HG03139 (cell line): Measurements from ENCODE around the gene TLK1.

Experiments used
- ATAC-seq: cut with Tn5 transposase; IDR thresholded peaks from one replicate; pipeline ENCODE4 v1.9.1; 2021; ENCODE audit not compliant: unreplicated experiment

Gene TLK1

DNA sequence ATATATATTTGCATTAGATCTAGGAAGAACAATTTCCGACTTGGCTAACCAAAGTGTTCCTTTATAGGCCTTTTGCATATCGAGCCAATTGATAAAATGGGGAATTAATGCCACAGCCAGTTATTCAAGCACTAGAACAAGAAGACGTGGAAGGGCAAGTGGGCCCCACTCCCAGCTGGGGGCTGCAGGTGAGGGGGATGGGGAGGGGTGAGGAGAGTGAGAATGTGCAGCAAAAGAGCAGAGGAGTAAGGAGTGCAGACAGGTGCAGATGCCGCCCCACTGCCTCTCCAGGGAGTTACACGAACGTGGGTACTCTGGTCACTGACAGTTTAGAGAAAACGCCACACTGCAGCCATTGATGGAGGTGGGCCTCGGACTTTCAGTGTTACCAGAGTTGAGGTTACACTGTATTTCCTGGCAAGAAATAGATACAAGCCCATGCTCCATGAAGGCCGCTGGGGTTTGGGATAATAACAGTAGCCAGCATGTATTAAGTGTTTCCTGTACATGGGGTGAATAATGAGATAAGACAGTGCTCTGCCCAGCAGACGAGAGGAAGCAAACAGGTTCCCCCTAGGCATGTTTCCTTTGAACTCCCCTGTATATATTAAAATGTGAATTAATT lies 190.7 kb downstream of the TLK1 start:
- no peak for ATAC-seq

DNA sequence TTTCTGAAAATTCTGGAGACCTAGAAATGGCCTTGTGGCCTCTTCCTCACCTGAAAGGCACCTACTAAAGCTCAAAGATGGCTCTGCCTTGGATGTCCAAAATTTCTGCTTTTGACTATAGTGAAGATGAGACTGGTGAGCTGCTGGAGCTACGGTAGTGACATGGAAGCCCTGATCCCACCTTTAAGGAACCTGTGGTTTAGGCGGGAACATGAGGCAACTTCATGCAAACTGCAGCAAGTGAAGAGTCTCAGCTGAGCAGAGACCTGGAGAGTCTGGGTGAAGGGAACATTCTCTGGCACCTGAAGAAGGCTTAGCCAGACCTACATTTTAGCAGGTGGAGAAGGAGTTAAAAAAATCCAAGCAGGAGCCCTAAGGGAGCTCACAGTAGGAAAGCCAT lies 191.7 kb downstream of the TLK1 start:
- no peak for ATAC-seq

- no peak for ATAC-seq
Observed at GRCh38 chr2:170968205-170969003, 192.3 kb downstream of the TLK1 start.

DNA sequence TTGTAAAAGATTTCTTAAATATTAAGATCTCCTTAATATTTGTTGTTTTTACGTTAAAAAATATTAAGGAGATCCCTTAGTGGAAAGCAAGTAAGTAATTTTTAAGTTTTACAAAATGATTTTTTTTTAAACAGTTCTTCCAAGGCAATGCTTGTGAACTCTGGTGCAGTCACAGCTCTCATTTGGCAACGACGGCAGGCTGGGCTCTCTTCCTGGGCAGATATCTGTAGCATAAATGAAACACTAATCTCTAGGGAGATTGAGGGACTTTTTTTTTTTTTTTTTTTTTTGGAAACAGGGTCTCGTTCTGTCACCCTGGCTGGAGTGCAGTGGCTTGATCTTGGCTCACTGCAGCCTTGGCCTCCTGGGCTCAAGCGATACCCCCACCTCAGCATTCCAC lies 193.1 kb downstream of the TLK1 start:
- ATAC-seq = no peak

DNA sequence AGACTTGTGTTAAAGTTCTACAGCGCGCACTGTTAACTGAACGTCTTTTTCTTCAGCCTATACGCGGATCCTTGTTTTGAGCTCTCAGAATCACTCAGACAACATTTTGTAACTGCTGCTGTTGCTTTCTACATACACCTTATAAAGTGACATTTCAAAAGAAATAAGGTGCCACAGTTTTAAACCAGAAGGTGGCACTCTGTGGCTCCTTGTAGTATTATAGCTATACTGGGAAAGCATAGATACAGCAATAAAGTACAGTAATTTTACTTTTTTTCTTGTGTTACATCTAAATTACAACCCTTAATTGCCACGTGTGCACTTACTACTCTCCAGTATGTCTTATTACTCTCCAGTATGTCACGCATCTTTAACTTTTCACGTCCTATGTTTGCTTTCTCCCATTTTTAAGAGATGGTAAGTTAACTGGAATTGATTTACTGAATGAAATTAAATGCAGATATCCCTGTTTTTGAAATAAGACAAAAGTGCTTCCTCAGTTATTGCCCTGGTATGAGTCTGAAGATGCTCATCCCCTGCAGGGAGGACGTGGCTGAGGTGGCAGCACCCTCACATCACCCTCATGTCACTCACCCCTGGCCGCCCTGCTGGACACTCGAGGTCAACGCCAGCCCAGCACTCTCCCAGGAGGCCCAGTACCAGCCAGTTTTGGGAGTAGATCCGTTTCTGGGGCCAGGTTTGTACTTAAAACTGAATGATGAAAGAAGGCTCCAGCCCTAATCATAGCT lies 193.9 kb downstream of the TLK1 start:
- no peak for ATAC-seq

GRCh38 chr2:170965446-170966225 lies 195.1 kb downstream of the TLK1 start:
- ATAC-seq = no peak

DNA sequence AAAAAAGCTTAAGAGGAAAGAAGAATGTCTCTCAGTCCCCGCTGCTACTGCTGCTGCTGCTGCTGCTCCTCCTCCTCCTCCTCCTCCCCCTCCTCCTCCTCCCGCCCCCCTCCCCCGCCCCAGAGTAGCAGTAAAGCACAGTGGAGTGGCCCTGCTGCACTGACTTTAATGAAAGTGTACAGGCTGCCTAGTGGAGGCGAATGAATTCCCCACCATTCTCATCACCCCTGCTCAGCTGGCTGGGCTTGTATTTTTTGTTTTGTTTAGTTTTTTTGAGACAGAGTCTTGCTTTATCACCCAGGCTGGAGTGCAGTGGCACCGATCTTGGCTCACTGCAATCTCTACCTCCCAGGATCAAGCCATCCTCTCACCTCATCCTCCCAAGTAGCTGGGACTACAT lies 197.3 kb downstream of the TLK1 start:
- ATAC-seq = no peak

- ATAC-seq = no peak
Observed at GRCh38 chr2:170953941-170954340, 206.8 kb downstream of the TLK1 start.

- peak; percentile 66 for ATAC-seq
Observed at GRCh38 chr2:170950221-170950761, 210.4 kb downstream of the TLK1 start.

DNA sequence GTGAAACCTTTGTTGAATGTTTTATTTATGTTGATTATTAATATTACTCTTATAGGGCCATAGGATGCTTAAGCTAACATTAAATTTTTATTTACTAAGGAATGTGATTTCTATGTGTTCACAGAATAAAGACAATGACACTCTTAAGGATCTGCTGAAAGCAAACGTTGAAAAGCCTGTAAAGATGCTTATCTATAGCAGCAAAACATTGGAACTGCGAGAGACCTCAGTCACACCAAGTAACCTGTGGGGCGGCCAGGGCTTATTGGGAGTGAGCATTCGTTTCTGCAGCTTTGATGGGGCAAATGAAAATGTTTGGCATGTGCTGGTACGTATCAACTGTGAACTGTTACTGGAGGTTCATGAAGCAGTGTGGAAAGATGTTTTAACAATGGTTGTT lies 211.3 kb downstream of the TLK1 start:
- no peak for ATAC-seq

GRCh38 chr2:170944545-170944944 lies 216.1 kb downstream of the TLK1 start:
- no peak for ATAC-seq

- no peak for ATAC-seq
Observed at GRCh38 chr2:170943596-170943995, 217.1 kb downstream of the TLK1 start.

- no peak for ATAC-seq
Observed at GRCh38 chr2:170943041-170943440, 217.7 kb downstream of the TLK1 start.

DNA sequence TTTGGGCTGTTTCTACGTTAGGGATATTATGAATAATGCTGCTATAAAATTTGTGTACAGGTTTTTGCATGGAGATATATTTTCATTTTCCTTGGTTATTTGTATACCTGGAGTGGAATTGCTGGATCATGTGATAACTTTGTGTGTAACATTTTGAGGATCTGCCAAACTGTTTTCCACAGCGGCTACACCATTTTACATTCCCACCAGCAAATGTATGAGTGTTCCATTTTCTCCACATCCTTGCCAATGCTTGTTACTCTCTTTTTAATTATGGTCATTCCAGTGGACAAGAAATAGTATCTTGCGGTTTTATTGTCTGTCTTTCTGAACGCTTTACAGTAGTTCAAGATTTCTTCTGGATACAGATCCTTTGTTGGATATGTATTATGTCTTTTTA lies 218.1 kb downstream of the TLK1 start:
- no peak for ATAC-seq
